Skeletal muscle tissue (tissue), 4 donors: ENCODE data around the gene CLEC7A. TPM values are rescaled to one million over a fixed set of nuclear protein-coding genes. Genes with fewer than 3 reads are reported as not detected.

Experiments
- H3K27ac ChIP-seq: one replicate; pipeline ENCODE4 v1.7.0; 2013; ENCODE audit warnings: mild to moderate bottlenecking, low read depth, low read length, inconsistent platforms
- H3K27me3 ChIP-seq, 3 donors: one replicate each; pipeline ENCODE4 v1.7.0; 2013; ENCODE audit warnings: low read length in 3 of 3; ENCODE audit not compliant: control insufficient read depth in 3 of 3, insufficient read depth in 3 of 3
- H3K36me3 ChIP-seq, 3 donors: one replicate each; pipeline ENCODE4 v1.7.0; 2013; ENCODE audit warnings: low read length in 3 of 3; ENCODE audit not compliant: control insufficient read depth in 3 of 3, insufficient read depth in 3 of 3
- H3K4me1 ChIP-seq, 3 donors: one replicate each; pipeline ENCODE4 v1.7.0; 2013; ENCODE audit warnings: low read length in 3 of 3, mild to moderate bottlenecking in 3 of 3; ENCODE audit not compliant: control insufficient read depth in 3 of 3, insufficient read depth in 3 of 3
- H3K4me3 ChIP-seq, 3 donors: one replicate each; pipeline ENCODE4 v1.7.0; 2013; ENCODE audit warnings: low read length in 3 of 3
- H3K9ac ChIP-seq, 3 donors: one replicate each; pipeline ENCODE4 v1.7.0; 2013; ENCODE audit warnings: low read length in 3 of 3, mild to moderate bottlenecking in 3 of 3, moderate library complexity in 2 of 3, low read depth in 1 of 3
- H3K9me3 ChIP-seq, 3 donors: one replicate each; pipeline ENCODE4 v1.7.0; 2013; ENCODE audit warnings: low read length in 3 of 3; ENCODE audit not compliant: control insufficient read depth in 3 of 3
- total RNA-seq: library from RNA; depleted of rRNA; stranded (reverse); fragments of >200 nt; gene quantifications from one replicate; pipeline ENCODE4 v1.2.3, GENCODE V29; 2014
- donor health status: Osteomylitis.

CLEC7A gene
- total RNA-seq, 1 donor from 2014 or later: 2.1 TPM

- H3K4me1 ChIP-seq: peaks cover 5 to 9% (median 9%) of the 10 kb centered on the region in 3 donors
- H3K9ac ChIP-seq: no peak overlapping the region
- H3K27ac ChIP-seq: no peak overlapping the region
- no peaks in the 10 kb centered on the region for H3K36me3 ChIP-seq
- H3K27me3 ChIP-seq: no peaks in the 10 kb centered on the region
- H3K4me3 ChIP-seq: peak overlapping the region in 1 of 3 donors; percentile 27
- H3K9me3 ChIP-seq: no peaks in the 10 kb centered on the region
These were observed 28.9 kb downstream of the CLEC7A start for GRCh38 chr12:10101042-10101579.

DNA sequence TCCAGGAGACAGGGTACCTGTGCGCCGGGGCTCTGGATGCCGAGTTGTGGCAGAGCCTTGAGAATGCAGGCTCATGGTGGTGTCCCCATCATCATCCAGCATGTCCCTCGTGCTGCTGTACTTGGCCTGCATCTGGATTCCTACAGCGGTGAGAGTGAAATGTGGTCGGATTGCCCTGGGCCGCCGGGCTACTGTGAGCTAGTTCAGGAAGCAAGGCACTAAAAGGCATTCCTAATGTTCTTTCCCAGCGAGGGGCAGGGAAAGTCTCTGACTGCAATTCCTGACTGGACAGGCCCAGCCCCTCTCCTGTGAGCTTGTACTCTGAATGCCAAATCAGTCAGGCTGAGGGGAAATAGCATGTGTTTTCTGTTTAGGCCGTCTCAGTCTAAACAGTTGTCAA is 31.2 kb downstream of the CLEC7A start, which contains the start of gene CLEC1A:
TSS of gene CLEC1A (minus strand) at position 195 of the 400 bp plus-strand sequence. CDS start at position 132, 63 bp downstream.
- peaks cover 5 to 9% (median 9%) of the 10 kb centered on the region in 3 donors for H3K4me1 ChIP-seq
- H3K9ac ChIP-seq: peak within 1 kb of the TSS in 1 of 3 donors; percentile 45
- H3K27me3 ChIP-seq: no peaks in the 10 kb centered on the region
- H3K9me3 ChIP-seq: no peaks in the 10 kb centered on the region
- peak within 1 kb of the TSS; percentile 65 for H3K27ac ChIP-seq
- H3K4me3 ChIP-seq: peak within 1 kb of the TSS in 2 of 3 donors; percentile 50 to 52
- H3K36me3 ChIP-seq: no peaks in the 10 kb centered on the region

GRCh38 chr12:10097521-10097920 is 32.5 kb downstream of the CLEC7A start:
- H3K27me3 ChIP-seq: no peaks in the 10 kb centered on the region
- no peaks in the 10 kb centered on the region for H3K9me3 ChIP-seq
- H3K4me1 ChIP-seq: peaks cover 5 to 9% (median 9%) of the 10 kb centered on the region in 3 donors
- peak overlapping the region in 1 of 3 donors; percentile 35 for H3K4me3 ChIP-seq
- H3K9ac ChIP-seq: peak overlapping the region in 1 of 3 donors; percentile 45
- no peak overlapping the region for H3K27ac ChIP-seq
- H3K36me3 ChIP-seq: no peaks in the 10 kb centered on the region

- Histone ChIP-seq H3K36me3 (no peaks in the 10 kb centered on the region), H3K4me1 (peaks cover under 1 to 4% (median 3%) of the 10 kb centered on the region in 3 donors), H3K9me3 (no peaks in the 10 kb centered on the region), H3K27me3 (no peaks in the 10 kb centered on the region), H3K9ac (no peak overlapping the region), H3K4me3 (peak overlapping the region in 1 of 3 donors; percentile 53), H3K27ac (no peak overlapping the region)
These were observed 34.0 kb downstream of the CLEC7A start for GRCh38 chr12:10095971-10096370.

GRCh38 chr12:10094646-10095395 is 35.2 kb downstream of the CLEC7A start:
- no peak overlapping the region for H3K4me3 ChIP-seq
- H3K9me3 ChIP-seq: no peaks in the 10 kb centered on the region
- no peaks in the 10 kb centered on the region for H3K27me3 ChIP-seq
- peak overlapping the region; percentile 50 for H3K27ac ChIP-seq
- H3K4me1 ChIP-seq: no peaks in the 10 kb centered on the region
- H3K9ac ChIP-seq: no peak overlapping the region
- H3K36me3 ChIP-seq: no peaks in the 10 kb centered on the region

GRCh38 chr12:10088955-10089900 is 40.8 kb downstream of the CLEC7A start:
- H3K27me3 ChIP-seq: no peaks in the 10 kb centered on the region
- H3K9me3 ChIP-seq: no peaks in the 10 kb centered on the region
- H3K27ac ChIP-seq: no peak overlapping the region
- no peak overlapping the region for H3K4me3 ChIP-seq
- no peak overlapping the region for H3K9ac ChIP-seq
- no peaks in the 10 kb centered on the region for H3K4me1 ChIP-seq
- H3K36me3 ChIP-seq: no peaks in the 10 kb centered on the region

GRCh38 chr12:10088031-10088430 is 42.0 kb downstream of the CLEC7A start:
- H3K36me3 ChIP-seq: no peaks in the 10 kb centered on the region
- no peak overlapping the region for H3K27ac ChIP-seq
- H3K4me1 ChIP-seq: no peaks in the 10 kb centered on the region
- no peak overlapping the region for H3K9ac ChIP-seq
- H3K4me3 ChIP-seq: no peak overlapping the region
- peaks cover 0 to 2% (median 2%) of the 10 kb centered on the region in 3 donors for H3K9me3 ChIP-seq
- no peaks in the 10 kb centered on the region for H3K27me3 ChIP-seq

GRCh38 chr12:10086387-10086786 is 43.6 kb downstream of the CLEC7A start:
- Histone ChIP-seq H3K4me1 (peaks cover 0 to 3% (median 0%) of the 10 kb centered on the region in 3 donors), H3K4me3 (no peak overlapping the region), H3K9ac (no peak overlapping the region), H3K36me3 (no peaks in the 10 kb centered on the region), H3K27ac (no peak overlapping the region), H3K27me3 (no peaks in the 10 kb centered on the region), H3K9me3 (peaks cover 0 to 2% (median 2%) of the 10 kb centered on the region in 3 donors)

DNA sequence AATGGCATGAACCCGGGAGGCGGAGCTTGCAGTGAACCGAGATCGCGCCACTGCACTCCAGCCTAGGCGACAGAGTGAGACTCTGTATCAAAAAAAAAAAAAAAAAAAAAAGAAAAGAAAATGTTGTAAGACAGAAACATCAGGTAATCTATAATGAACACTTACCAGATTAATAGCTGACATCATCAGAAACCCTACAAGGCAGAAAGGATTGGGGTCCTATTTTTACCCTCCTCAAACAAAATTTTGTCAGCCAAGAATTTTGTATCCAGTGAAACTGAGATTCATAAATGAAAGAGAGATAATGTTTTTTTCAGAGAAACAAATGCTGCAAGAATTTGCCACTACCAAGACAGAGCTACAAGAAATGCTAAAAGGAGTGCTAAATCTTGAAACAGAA is 45.3 kb downstream of the CLEC7A start:
- no peak overlapping the region for H3K4me3 ChIP-seq
- no peaks in the 10 kb centered on the region for H3K36me3 ChIP-seq
- no peak overlapping the region for H3K27ac ChIP-seq
- no peak overlapping the region for H3K9ac ChIP-seq
- no peaks in the 10 kb centered on the region for H3K27me3 ChIP-seq
- H3K9me3 ChIP-seq: peaks cover 0 to 2% (median 2%) of the 10 kb centered on the region in 3 donors
- peaks cover 0 to 3% (median 0%) of the 10 kb centered on the region in 3 donors for H3K4me1 ChIP-seq
